ENCODE measurements around the gene P4HA1.
"Not testable (repeated sequence)": the region's sequence is repeated elsewhere in the genome, so short reads cannot be mapped to it uniquely, and the experiment has no call there.

Gene P4HA1

GRCh38 chr10:73096449-73097304 lies at the start of gene P4HA1:
Gene P4HA1, minus strand, starts transcription at chr10:73096866. Its CDS starts 21,983 bp downstream, at chr10:73074883.
- peak; percentile 82 for DNase-seq

- no peak for DNase-seq
Measured at GRCh38 chr10:73141603-73142002, 44.9 kb upstream of the P4HA1 start.

GRCh38 chr10:73139251-73139650 lies 42.6 kb upstream of the P4HA1 start:
- DNase-seq = no peak

GRCh38 chr10:73136627-73137026 lies 40.0 kb upstream of the P4HA1 start:
- no peak for DNase-seq

GRCh38 chr10:73134727-73135126 lies 38.1 kb upstream of the P4HA1 start:
- no peak for DNase-seq

GRCh38 chr10:73131913-73132686 lies 35.4 kb upstream of the P4HA1 start:
- no peak for DNase-seq

GRCh38 chr10:73131301-73131700 lies 34.6 kb upstream of the P4HA1 start:
- DNase-seq = no peak

GRCh38 chr10:73126343-73126742 lies 29.7 kb upstream of the P4HA1 start:
- no peak for DNase-seq

- no peak for DNase-seq
Measured at GRCh38 chr10:73119952-73120351, 23.3 kb upstream of the P4HA1 start.

GRCh38 chr10:73119457-73119856 lies 22.8 kb upstream of the P4HA1 start:
- DNase-seq = no peak

- DNase-seq = no peak
Measured at GRCh38 chr10:73117976-73118743, 21.5 kb upstream of the P4HA1 start.

- no peak for DNase-seq
Measured at GRCh38 chr10:73116017-73116416, 19.4 kb upstream of the P4HA1 start.

- no peak for DNase-seq
Measured at GRCh38 chr10:73113551-73113950, 16.9 kb upstream of the P4HA1 start.

GRCh38 chr10:73112032-73112431 lies 15.4 kb upstream of the P4HA1 start:
- not testable (repeated sequence) for DNase-seq

GRCh38 chr10:73110345-73110849 lies 13.7 kb upstream of the P4HA1 start, which contains the start of gene NUDT13:
Gene NUDT13, plus strand, starts transcription at chr10:73110455. Its CDS starts 3,911 bp downstream, at chr10:73114366.
- no peak for DNase-seq

- not testable (repeated sequence) for DNase-seq
Measured at GRCh38 chr10:73109248-73109652, 12.6 kb upstream of the P4HA1 start.

- DNase-seq = no peak
Measured at GRCh38 chr10:73106301-73106700, 9.6 kb upstream of the P4HA1 start.

- DNase-seq = no peak
Measured at GRCh38 chr10:73099141-73099540, 2.5 kb upstream of the P4HA1 start.

GRCh38 chr10:73097305-73097670 lies 622 bp upstream of the P4HA1 start:
- DNase-seq = no peak

- DNase-seq = no peak
Measured at GRCh38 chr10:73096041-73096448, 621 bp downstream of the P4HA1 start.

GRCh38 chr10:73095481-73096021 lies 1.1 kb downstream of the P4HA1 start:
- DNase-seq = no peak

GRCh38 chr10:73094986-73095480 lies 1.6 kb downstream of the P4HA1 start:
- DNase-seq = no peak
